GM23338 (cell line): Measurements from ENCODE around the gene SH3RF3. TPM values are rescaled to one million over a fixed set of nuclear protein-coding genes. Genes with fewer than 3 reads are reported as not detected.

Experiments
- CREB1 ChIP-seq: fragments of 250-450 bp; sonication (Bioruptor Pico); IDR thresholded peaks from 2 replicates; pipeline ENCODE4 v1.5.0; 2020; ENCODE audit warnings: low read depth, mild to moderate bottlenecking, moderate library complexity
- EZH2phosphoT487 ChIP-seq: fragments of 200-600 bp; sonication (generic); IDR thresholded peaks from one replicate; pipeline ENCODE4 v1.8.1; 2018; ENCODE audit warnings: antibody characterized with exemption; ENCODE audit not compliant: unreplicated experiment
- POLR2AphosphoS5 ChIP-seq: IDR thresholded peaks from 2 replicates; pipeline ENCODE4 v1.6.1; 2016; ENCODE audit warnings: antibody characterized with exemption, low read depth
- STAT1 ChIP-seq: IDR thresholded peaks from one replicate; pipeline ENCODE4 v1.6.1; 2016; ENCODE audit warnings: antibody characterized with exemption; ENCODE audit not compliant: unreplicated experiment
- polyA plus RNA-seq: library from polyadenylated mRNA; unstranded; fragments of >200 nt; fragmentation: Nextera tagmentation; extraction: Ambion mirVana; gene quantifications from 2 replicates; pipeline ENCODE4 v1.2.1, GENCODE V29; 2016
- total RNA-seq: library from RNA; depleted of rRNA; stranded (reverse); fragments of >200 nt; shearing (Covaris generic); gene quantifications from 2 replicates; pipeline ENCODE4 v1.2.3, GENCODE V29; 2014
- TF ChIP-seq, protein P1 (sequence below): fragments of 250-450 bp; sonication (Bioruptor Pico); IDR thresholded peaks from 2 replicates; pipeline ENCODE4 v1.5.0; 2020; ENCODE audit warnings: mild to moderate bottlenecking, moderate library complexity
- TF ChIP-seq, protein P2 (sequence below), 2 experiments: fragments of 200-600 bp in 1 of 2; sonication (generic) in 1 of 2; conservative IDR thresholded peaks; 2 replicates each; pipeline versions ENCODE4 v1.5.1 to v1.6.1; 2016 to 2017; ENCODE audit warnings: antibody characterized with exemption in 2 of 2, low read depth in 2 of 2, mild to moderate bottlenecking in 2 of 2, moderate library complexity in 1 of 2
- TF ChIP-seq, protein P3 (sequence below): IDR thresholded peaks from one replicate; pipeline ENCODE4 v1.6.1; 2018; ENCODE audit warnings: antibody characterized with exemption; ENCODE audit not compliant: unreplicated experiment
- TF ChIP-seq, protein P4 (sequence below): IDR thresholded peaks from 2 replicates; pipeline ENCODE4 v1.6.1; 2016; ENCODE audit warnings: antibody characterized with exemption

SH3RF3 gene
- total and polyA plus RNA-seq, 2 experiments from 2014 or later = 0.11 to 0.63 TPM

DNA sequence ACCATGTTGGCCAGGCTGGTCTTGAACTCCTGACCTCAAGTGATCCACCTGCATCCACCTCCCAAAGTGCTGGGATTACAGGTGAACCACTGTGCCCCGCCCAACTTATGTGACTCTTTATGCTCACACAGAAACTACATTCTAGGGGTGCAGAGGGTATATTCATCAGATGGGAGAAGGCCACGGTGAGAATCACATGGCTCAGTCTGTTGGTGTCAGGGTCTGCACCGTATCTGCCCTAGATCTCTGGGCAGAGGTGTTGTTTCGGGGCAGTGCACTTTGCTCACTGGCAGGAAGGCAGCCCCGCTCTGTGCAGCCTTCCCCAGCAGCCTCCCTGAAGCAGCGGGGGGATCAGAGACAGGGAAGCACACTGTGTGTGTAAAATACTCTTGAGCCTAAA lies 76.4 kb downstream of the SH3RF3 start (continued):
- TF ChIP-seq, protein P1, sequence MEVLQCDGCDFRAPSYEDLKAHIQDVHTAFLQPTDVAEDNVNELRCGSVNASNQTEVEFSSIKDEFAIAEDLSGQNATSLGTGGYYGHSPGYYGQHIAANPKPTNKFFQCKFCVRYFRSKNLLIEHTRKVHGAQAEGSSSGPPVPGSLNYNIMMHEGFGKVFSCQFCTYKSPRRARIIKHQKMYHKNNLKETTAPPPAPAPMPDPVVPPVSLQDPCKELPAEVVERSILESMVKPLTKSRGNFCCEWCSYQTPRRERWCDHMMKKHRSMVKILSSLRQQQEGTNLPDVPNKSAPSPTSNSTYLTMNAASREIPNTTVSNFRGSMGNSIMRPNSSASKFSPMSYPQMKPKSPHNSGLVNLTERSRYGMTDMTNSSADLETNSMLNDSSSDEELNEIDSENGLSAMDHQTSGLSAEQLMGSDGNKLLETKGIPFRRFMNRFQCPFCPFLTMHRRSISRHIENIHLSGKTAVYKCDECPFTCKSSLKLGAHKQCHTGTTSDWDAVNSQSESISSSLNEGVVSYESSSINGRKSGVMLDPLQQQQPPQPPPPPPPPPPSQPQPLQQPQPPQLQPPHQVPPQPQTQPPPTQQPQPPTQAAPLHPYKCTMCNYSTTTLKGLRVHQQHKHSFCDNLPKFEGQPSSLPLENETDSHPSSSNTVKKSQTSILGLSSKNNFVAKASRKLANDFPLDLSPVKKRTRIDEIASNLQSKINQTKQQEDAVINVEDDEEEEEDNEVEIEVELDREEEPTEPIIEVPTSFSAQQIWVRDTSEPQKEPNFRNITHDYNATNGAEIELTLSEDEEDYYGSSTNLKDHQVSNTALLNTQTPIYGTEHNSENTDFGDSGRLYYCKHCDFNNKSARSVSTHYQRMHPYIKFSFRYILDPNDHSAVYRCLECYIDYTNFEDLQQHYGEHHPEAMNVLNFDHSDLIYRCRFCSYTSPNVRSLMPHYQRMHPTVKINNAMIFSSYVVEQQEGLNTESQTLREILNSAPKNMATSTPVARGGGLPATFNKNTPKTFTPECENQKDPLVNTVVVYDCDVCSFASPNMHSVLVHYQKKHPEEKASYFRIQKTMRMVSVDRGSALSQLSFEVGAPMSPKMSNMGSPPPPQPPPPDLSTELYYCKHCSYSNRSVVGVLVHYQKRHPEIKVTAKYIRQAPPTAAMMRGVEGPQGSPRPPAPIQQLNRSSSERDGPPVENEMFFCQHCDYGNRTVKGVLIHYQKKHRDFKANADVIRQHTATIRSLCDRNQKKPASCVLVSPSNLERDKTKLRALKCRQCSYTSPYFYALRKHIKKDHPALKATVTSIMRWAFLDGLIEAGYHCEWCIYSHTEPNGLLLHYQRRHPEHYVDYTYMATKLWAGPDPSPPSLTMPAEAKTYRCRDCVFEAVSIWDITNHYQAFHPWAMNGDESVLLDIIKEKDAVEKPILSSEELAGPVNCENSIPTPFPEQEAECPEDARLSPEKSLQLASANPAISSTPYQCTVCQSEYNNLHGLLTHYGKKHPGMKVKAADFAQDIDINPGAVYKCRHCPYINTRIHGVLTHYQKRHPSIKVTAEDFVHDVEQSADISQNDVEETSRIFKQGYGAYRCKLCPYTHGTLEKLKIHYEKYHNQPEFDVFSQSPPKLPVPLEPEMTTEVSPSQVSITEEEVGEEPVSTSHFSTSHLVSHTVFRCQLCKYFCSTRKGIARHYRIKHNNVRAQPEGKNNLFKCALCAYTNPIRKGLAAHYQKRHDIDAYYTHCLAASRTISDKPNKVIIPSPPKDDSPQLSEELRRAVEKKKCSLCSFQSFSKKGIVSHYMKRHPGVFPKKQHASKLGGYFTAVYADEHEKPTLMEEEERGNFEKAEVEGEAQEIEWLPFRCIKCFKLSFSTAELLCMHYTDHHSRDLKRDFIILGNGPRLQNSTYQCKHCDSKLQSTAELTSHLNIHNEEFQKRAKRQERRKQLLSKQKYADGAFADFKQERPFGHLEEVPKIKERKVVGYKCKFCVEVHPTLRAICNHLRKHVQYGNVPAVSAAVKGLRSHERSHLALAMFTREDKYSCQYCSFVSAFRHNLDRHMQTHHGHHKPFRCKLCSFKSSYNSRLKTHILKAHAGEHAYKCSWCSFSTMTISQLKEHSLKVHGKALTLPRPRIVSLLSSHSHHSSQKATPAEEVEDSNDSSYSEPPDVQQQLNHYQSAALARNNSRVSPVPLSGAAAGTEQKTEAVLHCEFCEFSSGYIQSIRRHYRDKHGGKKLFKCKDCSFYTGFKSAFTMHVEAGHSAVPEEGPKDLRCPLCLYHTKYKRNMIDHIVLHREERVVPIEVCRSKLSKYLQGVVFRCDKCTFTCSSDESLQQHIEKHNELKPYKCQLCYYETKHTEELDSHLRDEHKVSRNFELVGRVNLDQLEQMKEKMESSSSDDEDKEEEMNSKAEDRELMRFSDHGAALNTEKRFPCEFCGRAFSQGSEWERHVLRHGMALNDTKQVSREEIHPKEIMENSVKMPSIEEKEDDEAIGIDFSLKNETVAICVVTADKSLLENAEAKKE (CRISPR knock-in tag) = no peak
- TF ChIP-seq, protein P2, sequence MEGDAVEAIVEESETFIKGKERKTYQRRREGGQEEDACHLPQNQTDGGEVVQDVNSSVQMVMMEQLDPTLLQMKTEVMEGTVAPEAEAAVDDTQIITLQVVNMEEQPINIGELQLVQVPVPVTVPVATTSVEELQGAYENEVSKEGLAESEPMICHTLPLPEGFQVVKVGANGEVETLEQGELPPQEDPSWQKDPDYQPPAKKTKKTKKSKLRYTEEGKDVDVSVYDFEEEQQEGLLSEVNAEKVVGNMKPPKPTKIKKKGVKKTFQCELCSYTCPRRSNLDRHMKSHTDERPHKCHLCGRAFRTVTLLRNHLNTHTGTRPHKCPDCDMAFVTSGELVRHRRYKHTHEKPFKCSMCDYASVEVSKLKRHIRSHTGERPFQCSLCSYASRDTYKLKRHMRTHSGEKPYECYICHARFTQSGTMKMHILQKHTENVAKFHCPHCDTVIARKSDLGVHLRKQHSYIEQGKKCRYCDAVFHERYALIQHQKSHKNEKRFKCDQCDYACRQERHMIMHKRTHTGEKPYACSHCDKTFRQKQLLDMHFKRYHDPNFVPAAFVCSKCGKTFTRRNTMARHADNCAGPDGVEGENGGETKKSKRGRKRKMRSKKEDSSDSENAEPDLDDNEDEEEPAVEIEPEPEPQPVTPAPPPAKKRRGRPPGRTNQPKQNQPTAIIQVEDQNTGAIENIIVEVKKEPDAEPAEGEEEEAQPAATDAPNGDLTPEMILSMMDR (conservative IDR thresholded peaks at IDR 0.05; ENCODE audit: low read depth in 2 of 2) = no peak
- TF ChIP-seq, protein P3, sequence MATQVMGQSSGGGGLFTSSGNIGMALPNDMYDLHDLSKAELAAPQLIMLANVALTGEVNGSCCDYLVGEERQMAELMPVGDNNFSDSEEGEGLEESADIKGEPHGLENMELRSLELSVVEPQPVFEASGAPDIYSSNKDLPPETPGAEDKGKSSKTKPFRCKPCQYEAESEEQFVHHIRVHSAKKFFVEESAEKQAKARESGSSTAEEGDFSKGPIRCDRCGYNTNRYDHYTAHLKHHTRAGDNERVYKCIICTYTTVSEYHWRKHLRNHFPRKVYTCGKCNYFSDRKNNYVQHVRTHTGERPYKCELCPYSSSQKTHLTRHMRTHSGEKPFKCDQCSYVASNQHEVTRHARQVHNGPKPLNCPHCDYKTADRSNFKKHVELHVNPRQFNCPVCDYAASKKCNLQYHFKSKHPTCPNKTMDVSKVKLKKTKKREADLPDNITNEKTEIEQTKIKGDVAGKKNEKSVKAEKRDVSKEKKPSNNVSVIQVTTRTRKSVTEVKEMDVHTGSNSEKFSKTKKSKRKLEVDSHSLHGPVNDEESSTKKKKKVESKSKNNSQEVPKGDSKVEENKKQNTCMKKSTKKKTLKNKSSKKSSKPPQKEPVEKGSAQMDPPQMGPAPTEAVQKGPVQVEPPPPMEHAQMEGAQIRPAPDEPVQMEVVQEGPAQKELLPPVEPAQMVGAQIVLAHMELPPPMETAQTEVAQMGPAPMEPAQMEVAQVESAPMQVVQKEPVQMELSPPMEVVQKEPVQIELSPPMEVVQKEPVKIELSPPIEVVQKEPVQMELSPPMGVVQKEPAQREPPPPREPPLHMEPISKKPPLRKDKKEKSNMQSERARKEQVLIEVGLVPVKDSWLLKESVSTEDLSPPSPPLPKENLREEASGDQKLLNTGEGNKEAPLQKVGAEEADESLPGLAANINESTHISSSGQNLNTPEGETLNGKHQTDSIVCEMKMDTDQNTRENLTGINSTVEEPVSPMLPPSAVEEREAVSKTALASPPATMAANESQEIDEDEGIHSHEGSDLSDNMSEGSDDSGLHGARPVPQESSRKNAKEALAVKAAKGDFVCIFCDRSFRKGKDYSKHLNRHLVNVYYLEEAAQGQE = no peak
- TF ChIP-seq STAT1 = no peak
- TF ChIP-seq EZH2phosphoT487 = no peak
- TF ChIP-seq POLR2AphosphoS5 = no peak
- TF ChIP-seq, protein P4, sequence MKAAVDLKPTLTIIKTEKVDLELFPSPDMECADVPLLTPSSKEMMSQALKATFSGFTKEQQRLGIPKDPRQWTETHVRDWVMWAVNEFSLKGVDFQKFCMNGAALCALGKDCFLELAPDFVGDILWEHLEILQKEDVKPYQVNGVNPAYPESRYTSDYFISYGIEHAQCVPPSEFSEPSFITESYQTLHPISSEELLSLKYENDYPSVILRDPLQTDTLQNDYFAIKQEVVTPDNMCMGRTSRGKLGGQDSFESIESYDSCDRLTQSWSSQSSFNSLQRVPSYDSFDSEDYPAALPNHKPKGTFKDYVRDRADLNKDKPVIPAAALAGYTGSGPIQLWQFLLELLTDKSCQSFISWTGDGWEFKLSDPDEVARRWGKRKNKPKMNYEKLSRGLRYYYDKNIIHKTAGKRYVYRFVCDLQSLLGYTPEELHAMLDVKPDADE = no peak
- TF ChIP-seq CREB1 = no peak
